Smooth muscle cell (in vitro differentiated cells): ENCODE results near the gene KCNIP1. TPM values are rescaled to one million over a fixed set of nuclear protein-coding genes. Genes with fewer than 3 reads are reported as not detected.

Source experiments
- DNase-seq: peaks from one replicate; lab custom pipeline; 2025; ENCODE audit not compliant: unreplicated experiment; lab: John Stamatoyannopoulos, UW
- H2AFZ ChIP-seq: fragments of 200-600 bp; sonication (generic); 2 replicates; pipeline ENCODE4 v1.6.0; 2016; ENCODE audit warnings: antibody characterized with exemption, low read depth, mild to moderate bottlenecking
- H3F3A ChIP-seq: fragments of 200-600 bp; sonication (generic); 2 replicates; pipeline ENCODE4 v1.6.0; 2017; ENCODE audit warnings: antibody characterized with exemption, low read depth
- H3K27ac ChIP-seq: fragments of 200-600 bp; sonication (generic); 2 replicates; pipeline ENCODE4 v1.5.1; 2016; ENCODE audit warnings: low read depth, mild to moderate bottlenecking
- H3K27me3 ChIP-seq: fragments of 200-600 bp; sonication (generic); 2 replicates; pipeline ENCODE4 v1.6.1; 2016; ENCODE audit warnings: low read depth, mild to moderate bottlenecking
- H3K36me3 ChIP-seq: fragments of 200-600 bp; sonication (generic); 2 replicates; pipeline ENCODE4 v1.5.1; 2016; ENCODE audit warnings: low read depth
- H3K4me1 ChIP-seq: fragments of 200-600 bp; sonication (generic); 2 replicates; pipeline ENCODE4 v1.5.1; 2016; ENCODE audit warnings: low read depth
- H3K4me2 ChIP-seq: fragments of 200-600 bp; sonication (generic); 2 replicates; pipeline ENCODE4 v1.6.0; 2016; ENCODE audit warnings: mild to moderate bottlenecking
- H3K4me3 ChIP-seq: fragments of 200-600 bp; sonication (generic); 2 replicates; pipeline ENCODE4 v1.5.1; 2016; ENCODE audit warnings: mild to moderate bottlenecking
- H3K79me2 ChIP-seq: fragments of 200-600 bp; sonication (generic); 2 replicates; pipeline ENCODE4 v1.6.0; 2016; ENCODE audit warnings: low read depth, mild to moderate bottlenecking
- H3K9ac ChIP-seq: fragments of 200-600 bp; sonication (generic); 2 replicates; pipeline ENCODE4 v1.6.0; 2016; ENCODE audit warnings: low read depth
- H3K9me3 ChIP-seq: fragments of 200-600 bp; sonication (generic); replicated peaks from 2 replicates; pipeline ENCODE4 v1.5.1; 2016; ENCODE audit warnings: low read depth
- H4K20me1 ChIP-seq: fragments of 200-600 bp; sonication (generic); 2 replicates; pipeline ENCODE4 v1.6.0; 2016; ENCODE audit warnings: low read depth
- WGBS: methylation state at CpG from one replicate; pipeline ENCODE4 v1.1.7; 2016; ENCODE audit warnings: low lambda C conversion rate; 5-methylcytosine and 5-hydroxymethylcytosine counted together
- polyA plus RNA-seq: library from polyadenylated mRNA; unstranded; fragments of >200 nt; fragmentation: Nextera tagmentation; extraction: Ambion mirVana; gene quantifications from 2 replicates; pipeline ENCODE4 v1.2.1, GENCODE V29; 2016
- total RNA-seq: library from RNA; depleted of rRNA; stranded (reverse); fragments of >200 nt; gene quantifications from 2 replicates; pipeline ENCODE4 v1.2.3, GENCODE V29; 2014
- TF ChIP-seq, protein P1 (sequence below): fragments of 200-600 bp; sonication (generic); IDR thresholded peaks from 2 replicates; pipeline ENCODE4 v1.5.1; 2017; ENCODE audit warnings: borderline replicate concordance, mild to moderate bottlenecking, antibody characterized with exemption; ENCODE audit not compliant: insufficient read depth, poor library complexity, severe bottlenecking

Gene KCNIP1
- total and polyA plus RNA-seq, 2 experiments from 2014 or later: 0.50 TPM; not detected in 1

DNA sequence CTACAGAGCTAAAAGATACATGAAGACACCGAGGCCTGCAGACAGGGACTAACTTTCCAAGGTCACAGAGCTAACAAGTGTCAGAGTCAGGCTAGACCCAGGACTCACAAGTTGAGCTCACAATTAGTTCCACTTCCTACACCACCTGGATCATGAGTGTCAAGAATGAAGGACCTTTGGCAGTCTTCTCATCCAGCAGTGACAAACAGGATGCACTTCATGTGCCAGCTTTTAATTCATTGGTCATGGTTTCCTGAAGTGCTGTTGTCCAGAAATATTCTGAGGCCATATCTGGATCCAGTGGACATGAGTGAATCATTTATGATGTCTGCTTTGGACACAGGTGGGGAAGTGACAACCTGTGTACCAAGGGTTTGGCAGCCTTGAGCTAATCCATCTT, 77.4 kb downstream of the KCNIP1 start:
- H2AFZ ChIP-seq: no peak overlapping the region
- no peaks in the 10 kb centered on the region for H3K36me3 ChIP-seq
- H3K27me3 ChIP-seq: no peaks in the 10 kb centered on the region
- H3K4me2 ChIP-seq: no peak overlapping the region
- H3F3A ChIP-seq: no peaks in the 10 kb centered on the region
- no peaks in the 10 kb centered on the region for H3K79me2 ChIP-seq
- DNase-seq: no peak
- WGBS: 96% methylated on average over 1 of the region's 1 CpG
- H3K4me3 ChIP-seq: no peak overlapping the region
- H3K27ac ChIP-seq: no peak overlapping the region
- H4K20me1 ChIP-seq: no peaks in the 10 kb centered on the region
- no peak overlapping the region for H3K9ac ChIP-seq
- no peaks in the 10 kb centered on the region for H3K9me3 ChIP-seq
- TF ChIP-seq, protein P1, sequence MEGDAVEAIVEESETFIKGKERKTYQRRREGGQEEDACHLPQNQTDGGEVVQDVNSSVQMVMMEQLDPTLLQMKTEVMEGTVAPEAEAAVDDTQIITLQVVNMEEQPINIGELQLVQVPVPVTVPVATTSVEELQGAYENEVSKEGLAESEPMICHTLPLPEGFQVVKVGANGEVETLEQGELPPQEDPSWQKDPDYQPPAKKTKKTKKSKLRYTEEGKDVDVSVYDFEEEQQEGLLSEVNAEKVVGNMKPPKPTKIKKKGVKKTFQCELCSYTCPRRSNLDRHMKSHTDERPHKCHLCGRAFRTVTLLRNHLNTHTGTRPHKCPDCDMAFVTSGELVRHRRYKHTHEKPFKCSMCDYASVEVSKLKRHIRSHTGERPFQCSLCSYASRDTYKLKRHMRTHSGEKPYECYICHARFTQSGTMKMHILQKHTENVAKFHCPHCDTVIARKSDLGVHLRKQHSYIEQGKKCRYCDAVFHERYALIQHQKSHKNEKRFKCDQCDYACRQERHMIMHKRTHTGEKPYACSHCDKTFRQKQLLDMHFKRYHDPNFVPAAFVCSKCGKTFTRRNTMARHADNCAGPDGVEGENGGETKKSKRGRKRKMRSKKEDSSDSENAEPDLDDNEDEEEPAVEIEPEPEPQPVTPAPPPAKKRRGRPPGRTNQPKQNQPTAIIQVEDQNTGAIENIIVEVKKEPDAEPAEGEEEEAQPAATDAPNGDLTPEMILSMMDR: no peak
- H3K4me1 ChIP-seq: peaks cover 4% of the 10 kb centered on the region

DNA sequence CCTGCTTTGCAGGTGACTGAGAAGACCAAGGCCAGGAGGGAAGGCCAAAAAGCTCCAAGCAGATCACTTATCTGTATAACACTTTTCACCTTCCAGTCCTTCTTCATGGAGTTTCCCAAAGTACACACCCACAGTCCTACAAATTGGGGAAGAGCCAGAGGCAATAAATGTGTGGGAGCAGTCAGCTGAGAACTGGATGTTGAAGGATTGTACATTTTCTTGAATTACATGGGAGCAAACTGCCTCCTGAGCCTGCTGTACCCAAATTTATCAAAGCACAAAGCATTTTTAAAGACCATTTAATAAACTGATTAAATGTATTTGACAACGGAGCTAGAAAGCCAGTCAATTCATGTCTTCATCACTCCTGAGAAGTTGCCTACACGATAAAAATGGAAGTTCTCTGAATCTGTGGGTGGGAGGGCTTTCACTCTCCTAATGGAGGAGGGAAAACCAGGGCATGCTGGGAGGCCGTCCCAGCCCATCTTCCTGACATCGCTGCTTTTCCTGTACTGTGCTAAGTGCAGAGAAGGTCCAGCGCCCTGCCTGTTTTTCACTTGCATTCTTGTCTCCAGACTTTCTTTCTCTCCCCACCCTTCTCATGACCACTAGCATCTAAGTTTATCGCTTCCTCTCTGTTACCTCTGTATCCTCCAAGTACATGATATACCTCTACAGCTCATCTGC, 79.0 kb downstream of the KCNIP1 start:
- Histone ChIP-seq H3K4me1 (peaks cover 4% of the 10 kb centered on the region), H3F3A (no peaks in the 10 kb centered on the region), H2AFZ (no peak overlapping the region), H3K9me3 (no peaks in the 10 kb centered on the region), H3K36me3 (no peaks in the 10 kb centered on the region), H3K4me2 (no peak overlapping the region), H3K9ac (no peak overlapping the region), H3K4me3 (no peak overlapping the region), H3K79me2 (no peaks in the 10 kb centered on the region), H3K27me3 (no peaks in the 10 kb centered on the region), H4K20me1 (no peaks in the 10 kb centered on the region), H3K27ac (no peak overlapping the region)
- DNase-seq: no peak
- TF ChIP-seq, protein P1: no peak
- 97% methylated on average over 6 of the region's 6 CpGs for WGBS

- Histone ChIP-seq H3K9me3 (no peaks in the 10 kb centered on the region), H3K4me3 (no peak overlapping the region), H3K79me2 (no peaks in the 10 kb centered on the region), H3F3A (no peaks in the 10 kb centered on the region), H3K4me2 (peak overlapping the region; percentile 60), H2AFZ (peak overlapping the region; percentile 39), H4K20me1 (no peaks in the 10 kb centered on the region), H3K27me3 (no peaks in the 10 kb centered on the region), H3K36me3 (no peaks in the 10 kb centered on the region), H3K9ac (no peak overlapping the region), H3K27ac (peak overlapping the region; percentile 46), H3K4me1 (peaks cover 4% of the 10 kb centered on the region)
- TF ChIP-seq, protein P1: no peak
- WGBS: 46% methylated on average over 4 of the region's 4 CpGs
- no peak for DNase-seq
Measured at GRCh38 chr5:170584003-170584402, 80.2 kb downstream of the KCNIP1 start.

DNA sequence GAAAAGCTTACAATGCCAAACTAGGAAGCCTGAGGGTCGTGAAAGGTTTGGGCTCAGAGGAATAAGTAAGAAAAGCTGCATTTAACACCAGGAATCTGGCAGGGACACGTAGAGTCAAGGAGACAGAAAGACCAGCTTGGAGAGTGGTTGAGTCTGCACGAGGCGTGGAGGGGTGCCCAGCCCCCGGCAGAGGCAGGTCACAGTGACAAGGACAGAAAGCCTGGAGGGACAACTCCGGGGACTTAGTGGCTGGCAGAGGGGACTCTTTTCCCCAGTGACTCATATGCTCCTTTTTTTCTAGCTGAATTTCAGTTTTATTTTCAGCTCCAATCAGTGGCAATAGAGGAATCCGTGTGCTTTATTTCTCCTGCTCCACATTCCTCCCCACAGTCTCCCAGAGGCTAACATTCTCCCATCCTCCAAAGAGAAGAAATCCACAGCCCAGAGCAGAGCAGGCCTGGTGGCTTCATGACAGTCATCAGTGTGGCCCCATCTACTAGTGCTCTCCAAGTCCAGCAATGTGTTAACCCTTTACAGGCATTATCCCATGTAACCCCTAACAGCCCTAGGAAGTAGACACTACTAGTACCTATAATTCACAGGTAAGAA, 80.7 kb downstream of the KCNIP1 start:
- H3K79me2 ChIP-seq: no peaks in the 10 kb centered on the region
- H3K9ac ChIP-seq: no peak overlapping the region
- TF ChIP-seq, protein P1: no peak
- peak overlapping the region; percentile 39 for H2AFZ ChIP-seq
- 27% methylated on average over 7 of the region's 7 CpGs for WGBS
- no peak for DNase-seq
- H3K27me3 ChIP-seq: no peaks in the 10 kb centered on the region
- H4K20me1 ChIP-seq: no peaks in the 10 kb centered on the region
- peaks cover 4% of the 10 kb centered on the region for H3K4me1 ChIP-seq
- H3K9me3 ChIP-seq: no peaks in the 10 kb centered on the region
- H3F3A ChIP-seq: no peaks in the 10 kb centered on the region
- no peaks in the 10 kb centered on the region for H3K36me3 ChIP-seq
- peak overlapping the region; percentile 46 for H3K27ac ChIP-seq
- H3K4me3 ChIP-seq: no peak overlapping the region
- peak overlapping the region; percentile 60 for H3K4me2 ChIP-seq
